GM12801 (cell line): ENCODE measurements around the gene LRR1.

Experiments used
- TF ChIP-seq, protein P1 (sequence below): IDR thresholded peaks from one replicate; pipeline ENCODE4 v1.5.1; 2011; ENCODE audit warnings: control low read depth; ENCODE audit not compliant: insufficient read length; ENCODE audit errors: extremely low read depth

The LRR1 gene

DNA sequence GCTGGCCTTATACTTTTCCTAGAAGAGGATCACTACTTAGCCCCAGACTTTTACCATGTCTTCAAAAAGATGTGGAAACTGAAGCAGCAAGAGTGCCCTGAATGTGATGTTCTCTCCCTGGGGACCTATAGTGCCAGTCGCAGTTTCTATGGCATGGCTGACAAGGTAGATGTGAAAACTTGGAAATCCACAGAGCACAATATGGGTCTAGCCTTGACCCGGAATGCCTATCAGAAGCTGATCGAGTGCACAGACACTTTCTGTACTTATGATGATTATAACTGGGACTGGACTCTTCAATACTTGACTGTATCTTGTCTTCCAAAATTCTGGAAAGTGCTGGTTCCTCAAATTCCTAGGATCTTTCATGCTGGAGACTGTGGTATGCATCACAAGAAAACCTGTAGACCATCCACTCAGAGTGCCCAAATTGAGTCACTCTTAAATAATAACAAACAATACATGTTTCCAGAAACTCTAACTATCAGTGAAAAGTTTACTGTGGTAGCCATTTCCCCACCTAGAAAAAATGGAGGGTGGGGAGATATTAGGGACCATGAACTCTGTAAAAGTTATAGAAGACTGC lies 23.4 kb downstream of the LRR1 start:
- TF ChIP-seq, protein P1, sequence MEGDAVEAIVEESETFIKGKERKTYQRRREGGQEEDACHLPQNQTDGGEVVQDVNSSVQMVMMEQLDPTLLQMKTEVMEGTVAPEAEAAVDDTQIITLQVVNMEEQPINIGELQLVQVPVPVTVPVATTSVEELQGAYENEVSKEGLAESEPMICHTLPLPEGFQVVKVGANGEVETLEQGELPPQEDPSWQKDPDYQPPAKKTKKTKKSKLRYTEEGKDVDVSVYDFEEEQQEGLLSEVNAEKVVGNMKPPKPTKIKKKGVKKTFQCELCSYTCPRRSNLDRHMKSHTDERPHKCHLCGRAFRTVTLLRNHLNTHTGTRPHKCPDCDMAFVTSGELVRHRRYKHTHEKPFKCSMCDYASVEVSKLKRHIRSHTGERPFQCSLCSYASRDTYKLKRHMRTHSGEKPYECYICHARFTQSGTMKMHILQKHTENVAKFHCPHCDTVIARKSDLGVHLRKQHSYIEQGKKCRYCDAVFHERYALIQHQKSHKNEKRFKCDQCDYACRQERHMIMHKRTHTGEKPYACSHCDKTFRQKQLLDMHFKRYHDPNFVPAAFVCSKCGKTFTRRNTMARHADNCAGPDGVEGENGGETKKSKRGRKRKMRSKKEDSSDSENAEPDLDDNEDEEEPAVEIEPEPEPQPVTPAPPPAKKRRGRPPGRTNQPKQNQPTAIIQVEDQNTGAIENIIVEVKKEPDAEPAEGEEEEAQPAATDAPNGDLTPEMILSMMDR, result no peak

GRCh38 chr14:49623387-49623786 lies 24.6 kb downstream of the LRR1 start:
- TF ChIP-seq, protein P1, result no peak

DNA sequence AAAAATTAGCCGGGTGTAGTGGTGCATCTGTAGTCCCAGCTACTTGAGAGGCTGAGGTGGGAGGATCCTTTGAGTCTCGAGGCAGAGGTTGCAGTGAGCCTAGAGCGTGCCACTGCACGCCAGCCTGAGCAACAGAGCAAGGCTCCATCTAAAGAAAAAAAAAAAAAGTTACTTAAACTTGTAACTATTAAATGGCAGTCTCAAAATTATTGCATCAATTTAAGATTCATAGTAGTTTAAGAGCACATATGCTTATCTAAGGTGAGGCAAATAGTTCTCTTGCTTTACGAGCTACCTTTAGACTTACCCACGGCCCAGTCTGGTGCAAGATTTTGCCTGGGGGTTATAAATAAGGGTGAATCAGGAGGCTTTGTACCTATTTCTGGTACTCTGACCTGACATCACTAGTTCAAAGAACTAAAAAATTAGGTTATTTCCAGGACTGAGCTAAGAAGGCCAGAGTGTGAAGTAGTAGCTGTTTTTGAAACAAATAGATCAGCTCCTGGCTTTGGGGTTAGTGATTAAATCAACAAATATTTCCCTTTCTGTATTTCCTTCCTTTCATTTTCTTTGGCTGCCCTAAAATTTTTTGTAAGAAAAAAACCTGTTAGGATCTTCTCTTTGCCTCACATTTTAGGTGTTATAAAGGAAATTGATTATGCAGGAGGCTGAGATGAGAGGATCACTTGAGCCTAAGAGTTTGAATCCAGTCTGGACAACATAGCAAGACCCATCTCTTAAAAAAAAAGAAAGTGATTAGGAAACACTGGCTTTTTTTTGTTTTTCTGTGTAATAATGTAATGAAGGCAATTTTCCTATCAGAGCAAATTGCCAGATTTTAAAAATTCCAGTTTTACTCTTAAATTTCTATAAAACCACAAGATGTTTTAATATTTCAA lies 25.4 kb downstream of the LRR1 start:
- TF ChIP-seq, protein P1, result no peak

- TF ChIP-seq, protein P1, result no peak
These were observed 35.2 kb downstream of the LRR1 start for GRCh38 chr14:49633640-49634546.

- TF ChIP-seq, protein P1, result no peak
These were observed 36.0 kb downstream of the LRR1 start, which contains the start of gene DNAAF2 for GRCh38 chr14:49634547-49635334. Gene DNAAF2 (minus strand): TSS chr14:49635244. CDS start chr14:49635149, 95 bp downstream.

- TF ChIP-seq, protein P1, result no peak
These were observed 38.1 kb downstream of the LRR1 start for GRCh38 chr14:49636866-49637265.
